Measurements from ENCODE around the gene NAT14. TPM values are rescaled to one million over a fixed set of nuclear protein-coding genes. Genes with fewer than 3 reads are reported as not detected.

Gene NAT14
- total RNA-seq, 1 experiment from 2014 or later: 55.3 TPM

DNA sequence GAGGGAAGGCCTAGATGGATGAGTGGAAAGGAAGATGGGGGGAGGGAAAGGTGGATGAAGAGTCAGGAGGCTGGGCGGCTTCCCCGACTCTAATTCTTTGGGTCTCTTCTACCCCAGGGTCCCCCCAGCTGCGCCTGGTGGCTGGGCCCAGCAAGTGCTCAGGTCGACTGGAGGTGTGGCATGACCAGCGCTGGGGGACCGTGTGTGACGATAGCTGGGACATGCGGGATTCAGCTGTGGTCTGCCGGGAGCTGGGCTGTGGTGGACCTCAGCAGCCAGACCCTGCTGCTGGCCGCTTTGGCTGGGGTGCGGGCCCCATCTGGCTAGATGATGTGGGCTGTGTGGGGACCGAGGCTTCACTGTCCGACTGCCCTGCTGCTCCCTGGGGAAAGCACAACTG lies 12.8 kb downstream of the NAT14 start:
- CTCF ChIA-PET: no interaction called here
- no peaks in the 10 kb centered on the region for H3K9me3 ChIP-seq (ENCODE audit: control insufficient read depth in 1 of 2, insufficient read depth in 1 of 2, low read depth in 1 of 2, low read length in 2 of 2)
- no peak for TF ChIP-seq SRF (IDR thresholded peaks at IDR 0.05; ENCODE audit: low read depth)
- no peak for TF ChIP-seq FOSL1 (IDR thresholded peaks at IDR 0.05; ENCODE audit: low read depth)
- no peak for TF ChIP-seq ZFX (IDR thresholded peaks at IDR 0.05)
- no peak for TF ChIP-seq CBX3 (IDR thresholded peaks at IDR 0.05; ENCODE audit: low read depth)
- no peak for TF ChIP-seq SP1 (IDR thresholded peaks at IDR 0.05; ENCODE audit: low read depth)
- TF ChIP-seq RAD21 (IDR thresholded peaks at IDR 0.05; ENCODE audit: low read depth): no peak
- no peak for TF ChIP-seq JUND (IDR thresholded peaks at IDR 0.05)
- no peak for TF ChIP-seq YY1 (IDR thresholded peaks at IDR 0.05; ENCODE audit: extremely low read depth, insufficient replicate concordance, low read depth, low read length)
- no peaks in the 10 kb centered on the region for H3K27me3 ChIP-seq (ENCODE audit: insufficient read depth, low read length)
- peaks cover 0 to 8% of the 10 kb centered on the region in 2 experiments; a peak in 1 of 4 replicates for H3K4me1 ChIP-seq (ENCODE audit: control insufficient read depth in 1 of 2, insufficient read depth in 2 of 2, low read length in 2 of 2)
- H3K27ac ChIP-seq (ENCODE audit: low read depth, low read length): no peak overlapping the region
- ATAC-seq (no peak), DNase-seq (ENCODE audit: low read depth, low spot score) (no peak)
- no peak overlapping the region for H3K9ac ChIP-seq (ENCODE audit: low read length)
- POLR2A ChIA-PET: no interaction called here
- no TSS peak for BruUV-seq (replicated peaks)
- no peaks in the 10 kb centered on the region for H4K20me1 ChIP-seq (ENCODE audit: insufficient read depth)
- H2AFZ ChIP-seq (ENCODE audit: low read depth, low read length, poor library complexity, severe bottlenecking): no peak overlapping the region
- no peak overlapping the region for H3K4me2 ChIP-seq (ENCODE audit: low read length)
- H3K79me2 ChIP-seq (ENCODE audit: insufficient read depth, low read length): no peaks in the 10 kb centered on the region
- no peaks in the 10 kb centered on the region for H3K36me3 ChIP-seq (ENCODE audit: control insufficient read depth in 1 of 2, insufficient read depth in 2 of 2, low read length in 2 of 2)
- RAD21 ChIA-PET (ENCODE audit: low non-redundant PET in 1 of 2, low total read pairs in 2 of 2, uncharacterized antibody in 2 of 2, unreplicated experiment in 2 of 2): no interaction called here
- intact Hi-C loops (cut with micrococcal nuclease): no loop called here
- H3K4me3 ChIP-seq (replicated peaks in 1 of 2; ENCODE audit: low read depth in 1 of 2, low read length in 2 of 2): no peak overlapping the region
- H3K9me2 ChIP-seq (ENCODE audit: insufficient read depth): no peaks in the 10 kb centered on the region

DNA sequence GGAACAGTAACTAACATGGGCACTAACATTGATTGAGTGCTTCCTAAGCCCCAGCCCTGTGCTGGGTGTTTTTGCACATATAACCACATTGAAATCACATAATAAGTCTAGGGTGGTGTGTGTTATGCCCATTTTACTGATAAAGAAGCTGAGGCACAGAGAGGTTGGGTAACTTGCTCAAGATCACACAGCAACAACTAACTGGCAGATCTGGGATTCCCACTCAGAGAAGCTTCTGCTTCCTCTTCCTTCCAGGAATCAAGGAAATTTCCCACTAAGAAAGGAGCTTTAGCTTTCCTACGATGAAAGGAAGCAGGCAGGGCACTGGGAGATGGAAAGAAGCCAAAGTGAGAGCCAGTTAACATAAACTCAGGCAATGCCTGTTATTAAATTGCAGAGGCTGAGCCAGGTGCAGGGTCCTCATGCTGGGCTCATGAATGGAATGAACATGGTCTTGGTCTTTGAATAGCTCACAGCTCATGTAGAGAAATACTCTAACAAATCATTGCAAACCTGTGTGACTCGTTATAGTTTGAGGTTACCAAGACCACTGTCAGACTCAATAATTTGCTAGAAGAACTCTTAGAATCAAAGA lies 13.4 kb downstream of the NAT14 start:
- ChIA-PET RAD21 (ENCODE audit: low non-redundant PET in 1 of 2, low total read pairs in 2 of 2, uncharacterized antibody in 2 of 2, unreplicated experiment in 2 of 2) (no interaction called here), CTCF (no interaction called here), POLR2A (no interaction called here)
- H3K9me2 ChIP-seq (ENCODE audit: insufficient read depth): no peaks in the 10 kb centered on the region
- intact Hi-C loops (cut with micrococcal nuclease): no loop called here
- H3K27me3 ChIP-seq (ENCODE audit: insufficient read depth, low read length): no peaks in the 10 kb centered on the region
- no peaks in the 10 kb centered on the region for H4K20me1 ChIP-seq (ENCODE audit: insufficient read depth)
- ATAC-seq (no peak), DNase-seq (ENCODE audit: low read depth, low spot score) (no peak)
- no peak overlapping the region for H2AFZ ChIP-seq (ENCODE audit: low read depth, low read length, poor library complexity, severe bottlenecking)
- no peak overlapping the region for H3K27ac ChIP-seq (ENCODE audit: low read depth, low read length)
- no peaks in the 10 kb centered on the region for H3K79me2 ChIP-seq (ENCODE audit: insufficient read depth, low read length)
- H3K4me2 ChIP-seq (ENCODE audit: low read length): no peak overlapping the region
- no peak overlapping the region for H3K4me3 ChIP-seq (replicated peaks in 1 of 2; ENCODE audit: low read depth in 1 of 2, low read length in 2 of 2)
- H3K4me1 ChIP-seq (ENCODE audit: control insufficient read depth in 1 of 2, insufficient read depth in 2 of 2, low read length in 2 of 2): peaks cover 0 to 8% of the 10 kb centered on the region in 2 experiments; a peak in 1 of 4 replicates
- no peaks in the 10 kb centered on the region for H3K36me3 ChIP-seq (ENCODE audit: control insufficient read depth in 1 of 2, insufficient read depth in 2 of 2, low read length in 2 of 2)
- H3K9ac ChIP-seq (ENCODE audit: low read length): no peak overlapping the region
- H3K9me3 ChIP-seq (ENCODE audit: control insufficient read depth in 1 of 2, insufficient read depth in 1 of 2, low read depth in 1 of 2, low read length in 2 of 2): no peaks in the 10 kb centered on the region
- no TSS peak for BruUV-seq (replicated peaks)
- TF ChIP-seq ZFX (IDR thresholded peaks at IDR 0.05): no peak
- no peak for TF ChIP-seq SRF (IDR thresholded peaks at IDR 0.05; ENCODE audit: low read depth)
- TF ChIP-seq, protein P1, sequence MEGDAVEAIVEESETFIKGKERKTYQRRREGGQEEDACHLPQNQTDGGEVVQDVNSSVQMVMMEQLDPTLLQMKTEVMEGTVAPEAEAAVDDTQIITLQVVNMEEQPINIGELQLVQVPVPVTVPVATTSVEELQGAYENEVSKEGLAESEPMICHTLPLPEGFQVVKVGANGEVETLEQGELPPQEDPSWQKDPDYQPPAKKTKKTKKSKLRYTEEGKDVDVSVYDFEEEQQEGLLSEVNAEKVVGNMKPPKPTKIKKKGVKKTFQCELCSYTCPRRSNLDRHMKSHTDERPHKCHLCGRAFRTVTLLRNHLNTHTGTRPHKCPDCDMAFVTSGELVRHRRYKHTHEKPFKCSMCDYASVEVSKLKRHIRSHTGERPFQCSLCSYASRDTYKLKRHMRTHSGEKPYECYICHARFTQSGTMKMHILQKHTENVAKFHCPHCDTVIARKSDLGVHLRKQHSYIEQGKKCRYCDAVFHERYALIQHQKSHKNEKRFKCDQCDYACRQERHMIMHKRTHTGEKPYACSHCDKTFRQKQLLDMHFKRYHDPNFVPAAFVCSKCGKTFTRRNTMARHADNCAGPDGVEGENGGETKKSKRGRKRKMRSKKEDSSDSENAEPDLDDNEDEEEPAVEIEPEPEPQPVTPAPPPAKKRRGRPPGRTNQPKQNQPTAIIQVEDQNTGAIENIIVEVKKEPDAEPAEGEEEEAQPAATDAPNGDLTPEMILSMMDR (IDR thresholded peaks at IDR 0.05 in 2 of 3, conservative IDR thresholded peaks at IDR 0.05 in 1 of 3; ENCODE audit: borderline replicate concordance in 1 of 3, insufficient read depth in 1 of 3, low read depth in 2 of 3, low read length in 2 of 3): no peak
- TF ChIP-seq TCF7L2 (IDR thresholded peaks at IDR 0.05; ENCODE audit: borderline replicate concordance, extremely low read depth, insufficient read depth, insufficient read length): no peak
- no peak for TF ChIP-seq CEBPB (IDR thresholded peaks at IDR 0.05; ENCODE audit: low read depth)
- TF ChIP-seq, protein P2, sequence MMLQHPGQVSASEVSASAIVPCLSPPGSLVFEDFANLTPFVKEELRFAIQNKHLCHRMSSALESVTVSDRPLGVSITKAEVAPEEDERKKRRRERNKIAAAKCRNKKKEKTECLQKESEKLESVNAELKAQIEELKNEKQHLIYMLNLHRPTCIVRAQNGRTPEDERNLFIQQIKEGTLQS (IDR thresholded peaks at IDR 0.05): no peak
- TF ChIP-seq, protein P3, sequence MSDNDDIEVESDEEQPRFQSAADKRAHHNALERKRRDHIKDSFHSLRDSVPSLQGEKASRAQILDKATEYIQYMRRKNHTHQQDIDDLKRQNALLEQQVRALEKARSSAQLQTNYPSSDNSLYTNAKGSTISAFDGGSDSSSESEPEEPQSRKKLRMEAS (IDR thresholded peaks at IDR 0.05): no peak
- no peak for TF ChIP-seq SIN3A (IDR thresholded peaks at IDR 0.05; ENCODE audit: low read depth)
- TF ChIP-seq, protein P4, sequence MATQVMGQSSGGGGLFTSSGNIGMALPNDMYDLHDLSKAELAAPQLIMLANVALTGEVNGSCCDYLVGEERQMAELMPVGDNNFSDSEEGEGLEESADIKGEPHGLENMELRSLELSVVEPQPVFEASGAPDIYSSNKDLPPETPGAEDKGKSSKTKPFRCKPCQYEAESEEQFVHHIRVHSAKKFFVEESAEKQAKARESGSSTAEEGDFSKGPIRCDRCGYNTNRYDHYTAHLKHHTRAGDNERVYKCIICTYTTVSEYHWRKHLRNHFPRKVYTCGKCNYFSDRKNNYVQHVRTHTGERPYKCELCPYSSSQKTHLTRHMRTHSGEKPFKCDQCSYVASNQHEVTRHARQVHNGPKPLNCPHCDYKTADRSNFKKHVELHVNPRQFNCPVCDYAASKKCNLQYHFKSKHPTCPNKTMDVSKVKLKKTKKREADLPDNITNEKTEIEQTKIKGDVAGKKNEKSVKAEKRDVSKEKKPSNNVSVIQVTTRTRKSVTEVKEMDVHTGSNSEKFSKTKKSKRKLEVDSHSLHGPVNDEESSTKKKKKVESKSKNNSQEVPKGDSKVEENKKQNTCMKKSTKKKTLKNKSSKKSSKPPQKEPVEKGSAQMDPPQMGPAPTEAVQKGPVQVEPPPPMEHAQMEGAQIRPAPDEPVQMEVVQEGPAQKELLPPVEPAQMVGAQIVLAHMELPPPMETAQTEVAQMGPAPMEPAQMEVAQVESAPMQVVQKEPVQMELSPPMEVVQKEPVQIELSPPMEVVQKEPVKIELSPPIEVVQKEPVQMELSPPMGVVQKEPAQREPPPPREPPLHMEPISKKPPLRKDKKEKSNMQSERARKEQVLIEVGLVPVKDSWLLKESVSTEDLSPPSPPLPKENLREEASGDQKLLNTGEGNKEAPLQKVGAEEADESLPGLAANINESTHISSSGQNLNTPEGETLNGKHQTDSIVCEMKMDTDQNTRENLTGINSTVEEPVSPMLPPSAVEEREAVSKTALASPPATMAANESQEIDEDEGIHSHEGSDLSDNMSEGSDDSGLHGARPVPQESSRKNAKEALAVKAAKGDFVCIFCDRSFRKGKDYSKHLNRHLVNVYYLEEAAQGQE (IDR thresholded peaks at IDR 0.05; ENCODE audit: low read depth): no peak
- TF ChIP-seq YY1 (IDR thresholded peaks at IDR 0.05; ENCODE audit: extremely low read depth, insufficient replicate concordance, low read depth, low read length): no peak
- TF ChIP-seq CBX3 (IDR thresholded peaks at IDR 0.05; ENCODE audit: low read depth): no peak
